HCT116 (cell line): ENCODE data around the gene TPRKB. TPM values are rescaled to one million over a fixed set of nuclear protein-coding genes. Genes with fewer than 3 reads are reported as not detected.

Experiments used
- ATAC-seq: fragments of 200-7000 bp; cut with Tn5 transposase; 2 replicates; pipeline ENCODE4 v1.9.1; 2020; ENCODE audit warnings: mild to moderate bottlenecking, moderate library complexity
- BruUV-seq: library from RNA; stranded (reverse); fragments of 400-500 nt; replicated peaks from 2 replicates; lab custom pipeline; 2021; lab: Mats Ljungman, UMichigan
- CTCF ChIA-PET: fragments of 300-600 bp; sonication (Branson Sonifier 250); formaldehyde crosslinking; loops from one replicate; lab custom pipeline; 2021; ENCODE audit warnings: antibody characterized with exemption; lab: Charles Lee
- POLR2A ChIA-PET: fragments of 300-600, 350-600 bp; sonication (Branson Sonifier 250); formaldehyde crosslinking; loops from one replicate; lab custom pipeline; 2021; ENCODE audit warnings: antibody characterized with exemption; lab: Charles Lee
- RAD21 ChIA-PET, 2 experiments: fragments of 300-600 bp; sonication (Branson Sonifier 250); formaldehyde crosslinking; loops; one replicate each; lab custom pipeline; 2023; ENCODE audit warnings: low total read pairs in 2 of 2; ENCODE audit not compliant: uncharacterized antibody in 2 of 2, unreplicated experiment in 2 of 2, low non-redundant PET in 1 of 2; lab: Charles Lee
- DNase-seq: peaks from one replicate; pipeline ENCODE4 v3.0.0-alpha.2; 2010; ENCODE audit warnings: low read depth, low spot score
- H2AFZ ChIP-seq: fragments of 200-600 bp; shearing (Covaris generic), sonication (generic); 2 replicates; pipeline ENCODE4 v1.6.1; 2017; ENCODE audit warnings: low read depth, mixed run types, mixed read lengths, antibody characterized with exemption, low read length; ENCODE audit not compliant: poor library complexity, severe bottlenecking
- H3K27ac ChIP-seq: 2 replicates; pipeline ENCODE4 v1.5.1; 2012; ENCODE audit warnings: low read depth, low read length
- H3K27me3 ChIP-seq: fragments of 200-600 bp; sonication (generic); 2 replicates; pipeline ENCODE4 v1.6.1; 2016; ENCODE audit warnings: mixed run types, low read length, mixed read lengths; ENCODE audit not compliant: insufficient read depth
- H3K36me3 ChIP-seq, 2 experiments: fragments of 200-500 bp in 1 of 2; fragments of 200-600 bp in 1 of 2; sonication (Bioruptor generic) in 1 of 2; sonication (generic) in 1 of 2; 2 replicates each; pipeline versions ENCODE4 v1.5.1 to v1.6.1; 2014 to 2016; ENCODE audit warnings: low read length in 2 of 2, inconsistent platforms in 1 of 2, mixed read lengths in 1 of 2, mixed run types in 1 of 2; ENCODE audit not compliant: insufficient read depth in 2 of 2, control insufficient read depth in 1 of 2
- H3K4me1 ChIP-seq, 2 experiments: fragments of 200-600 bp in 1 of 2; sonication (generic) in 1 of 2; 2 replicates each; pipeline versions ENCODE4 v1.5.1 to v1.6.1; 2012 to 2017; ENCODE audit warnings: low read length in 2 of 2, inconsistent platforms in 1 of 2, mild to moderate bottlenecking in 1 of 2, mixed read lengths in 1 of 2, mixed run types in 1 of 2, moderate library complexity in 1 of 2; ENCODE audit not compliant: insufficient read depth in 2 of 2, control insufficient read depth in 1 of 2
- H3K4me2 ChIP-seq: fragments of 200-600 bp; sonication (generic); 2 replicates; pipeline ENCODE4 v1.6.1; 2017; ENCODE audit warnings: mixed run types, low read length, mixed read lengths
- H3K4me3 ChIP-seq, 2 experiments: fragments of 200-600 bp in 1 of 2; sonication (generic) in 1 of 2; replicated peaks in 1 of 2; 2 replicates each; pipeline ENCODE4 v1.5.1; 2011 to 2016; ENCODE audit warnings: low read length in 2 of 2, control low read depth in 1 of 2, low read depth in 1 of 2, mild to moderate bottlenecking in 1 of 2, mixed read lengths in 1 of 2, mixed run types in 1 of 2
- H3K79me2 ChIP-seq: fragments of 200-600 bp; sonication (generic); 2 replicates; pipeline ENCODE4 v1.6.1; 2017; ENCODE audit warnings: mild to moderate bottlenecking, mixed run types, low read length, moderate library complexity, mixed read lengths; ENCODE audit not compliant: insufficient read depth
- H3K9ac ChIP-seq: fragments of 200-600 bp; sonication (generic); 2 replicates; pipeline ENCODE4 v1.6.1; 2016; ENCODE audit warnings: low read length, mixed read lengths
- H3K9me2 ChIP-seq: fragments of 200-600 bp; sonication (generic), shearing (Covaris generic); 2 replicates; pipeline ENCODE4 v1.6.1; 2017; ENCODE audit warnings: mixed run types, mild to moderate bottlenecking, moderate library complexity; ENCODE audit not compliant: insufficient read depth
- H3K9me3 ChIP-seq, 2 experiments: fragments of 200-500 bp in 1 of 2; fragments of 200-600 bp in 1 of 2; sonication (Bioruptor generic) in 1 of 2; sonication (generic) in 1 of 2; 2 replicates each; pipeline ENCODE4 v1.6.1; 2014 to 2017; ENCODE audit warnings: low read length in 2 of 2, mixed read lengths in 2 of 2, inconsistent platforms in 1 of 2, low read depth in 1 of 2, mild to moderate bottlenecking in 1 of 2, mixed run types in 1 of 2, moderate library complexity in 1 of 2; ENCODE audit not compliant: control insufficient read depth in 1 of 2, insufficient read depth in 1 of 2
- H4K20me1 ChIP-seq: fragments of 200-600 bp; sonication (generic), shearing (Covaris generic); 2 replicates; pipeline ENCODE4 v1.6.1; 2017; ENCODE audit warnings: mixed run types, mild to moderate bottlenecking, moderate library complexity; ENCODE audit not compliant: insufficient read depth
- ATF3 ChIP-seq: IDR thresholded peaks from 2 replicates; pipeline ENCODE4 v1.6.1; 2012
- CBX3 ChIP-seq: IDR thresholded peaks from 2 replicates; pipeline ENCODE4 v1.6.1; 2012; ENCODE audit warnings: low read depth
- EGR1 ChIP-seq: IDR thresholded peaks from 2 replicates; pipeline ENCODE4 v1.6.1; 2012; ENCODE audit warnings: low read depth
- ELF1 ChIP-seq: IDR thresholded peaks from 2 replicates; pipeline ENCODE4 v1.6.1; 2012; ENCODE audit warnings: low read depth, borderline replicate concordance
- EZH2 ChIP-seq: fragments of 200-600 bp; sonication (generic); IDR thresholded peaks from 2 replicates; pipeline ENCODE4 v1.6.1; 2017; ENCODE audit warnings: antibody characterized with exemption, mixed run types
- MAX ChIP-seq: IDR thresholded peaks from 2 replicates; pipeline ENCODE4 v1.6.1; 2012
- POLR2A ChIP-seq: IDR thresholded peaks from 2 replicates; pipeline ENCODE4 v1.7.0; 2011; ENCODE audit warnings: borderline replicate concordance; ENCODE audit not compliant: insufficient read depth, insufficient read length; ENCODE audit errors: extremely low read depth
- RAD21 ChIP-seq: IDR thresholded peaks from 2 replicates; pipeline ENCODE4 v1.6.1; 2012; ENCODE audit warnings: low read depth, mild to moderate bottlenecking
- SP1 ChIP-seq: IDR thresholded peaks from 2 replicates; pipeline ENCODE4 v1.6.1; 2012; ENCODE audit warnings: low read depth
- SRF ChIP-seq: IDR thresholded peaks from 2 replicates; pipeline ENCODE4 v1.6.1; 2012; ENCODE audit warnings: low read depth
- TCF7L2 ChIP-seq: IDR thresholded peaks from 2 replicates; pipeline ENCODE4 v1.7.0; 2011; ENCODE audit warnings: borderline replicate concordance, inconsistent platforms; ENCODE audit not compliant: insufficient read depth, insufficient read length; ENCODE audit errors: extremely low read depth
- YY1 ChIP-seq: IDR thresholded peaks from 2 replicates; pipeline ENCODE4 v1.6.1; 2011; ENCODE audit warnings: low read length, low read depth, moderate library complexity, mild to moderate bottlenecking; ENCODE audit not compliant: insufficient replicate concordance; ENCODE audit errors: extremely low read depth
- ZFX ChIP-seq: fragments of 450-650 bp; IDR thresholded peaks from 2 replicates; pipeline ENCODE4 v1.6.1; 2017
- intact Hi-C: fragments of 100-400 bp; cut with micrococcal nuclease; formaldehyde crosslinking; loops from 2 replicates; pipeline ENCODE4 v1.10.0; 2022
- total RNA-seq: library from RNA; stranded (reverse); gene quantifications from one replicate; pipeline ENCODE4 v1.2.1, GENCODE V29; 2021; ENCODE audit not compliant: unreplicated experiment
- TF ChIP-seq, protein P1 (sequence below), 3 experiments: fragments of 200-600 bp in 1 of 3; sonication (generic) in 1 of 3; IDR thresholded peaks in 2 of 3; conservative IDR thresholded peaks in 1 of 3; 2 replicates each; pipeline ENCODE4 v1.5.1; 2012 to 2017; ENCODE audit warnings: low read depth in 2 of 3, low read length in 2 of 3, antibody characterized with exemption in 1 of 3, borderline replicate concordance in 1 of 3, control low read depth in 1 of 3, mild to moderate bottlenecking in 1 of 3, mixed read lengths in 1 of 3, mixed run types in 1 of 3, moderate library complexity in 1 of 3; ENCODE audit not compliant: insufficient read depth in 1 of 3
- TF ChIP-seq, protein P2 (sequence below): IDR thresholded peaks from 2 replicates; pipeline ENCODE4 v1.6.1; 2011; ENCODE audit warnings: mild to moderate bottlenecking, low read length, moderate library complexity; ENCODE audit not compliant: insufficient replicate concordance; ENCODE audit errors: extremely low read depth

The TPRKB gene
- total RNA-seq, 1 experiment from 2014 or later: 42.5 TPM

GRCh38 chr2:73685764-73686438 lies 51.2 kb downstream of the TPRKB start:
- Histone ChIP-seq H3K9me3 (no peaks in the 10 kb centered on the region), H3K27me3 (no peaks in the 10 kb centered on the region), H3K4me2 (no peak overlapping the region), H3K9me2 (no peaks in the 10 kb centered on the region)
- RAD21 ChIA-PET: no interaction called here
- CTCF ChIA-PET: no interaction called here
- POLR2A ChIA-PET: no interaction called here
- intact Hi-C loops: loop anchor here (5.0 kb wide), 1 partner anchor 466 kb away; no protein-coding TSS in a partner anchor
- no TSS peak for BruUV-seq
- ATAC-seq: no peak
- TF ChIP-seq, protein P1, sequence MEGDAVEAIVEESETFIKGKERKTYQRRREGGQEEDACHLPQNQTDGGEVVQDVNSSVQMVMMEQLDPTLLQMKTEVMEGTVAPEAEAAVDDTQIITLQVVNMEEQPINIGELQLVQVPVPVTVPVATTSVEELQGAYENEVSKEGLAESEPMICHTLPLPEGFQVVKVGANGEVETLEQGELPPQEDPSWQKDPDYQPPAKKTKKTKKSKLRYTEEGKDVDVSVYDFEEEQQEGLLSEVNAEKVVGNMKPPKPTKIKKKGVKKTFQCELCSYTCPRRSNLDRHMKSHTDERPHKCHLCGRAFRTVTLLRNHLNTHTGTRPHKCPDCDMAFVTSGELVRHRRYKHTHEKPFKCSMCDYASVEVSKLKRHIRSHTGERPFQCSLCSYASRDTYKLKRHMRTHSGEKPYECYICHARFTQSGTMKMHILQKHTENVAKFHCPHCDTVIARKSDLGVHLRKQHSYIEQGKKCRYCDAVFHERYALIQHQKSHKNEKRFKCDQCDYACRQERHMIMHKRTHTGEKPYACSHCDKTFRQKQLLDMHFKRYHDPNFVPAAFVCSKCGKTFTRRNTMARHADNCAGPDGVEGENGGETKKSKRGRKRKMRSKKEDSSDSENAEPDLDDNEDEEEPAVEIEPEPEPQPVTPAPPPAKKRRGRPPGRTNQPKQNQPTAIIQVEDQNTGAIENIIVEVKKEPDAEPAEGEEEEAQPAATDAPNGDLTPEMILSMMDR (IDR thresholded peaks at IDR 0.05 in 2 of 3, conservative IDR thresholded peaks at IDR 0.05 in 1 of 3; ENCODE audit: borderline replicate concordance in 1 of 3, insufficient read depth in 1 of 3, low read depth in 2 of 3, low read length in 2 of 3): no peak
- TF ChIP-seq ZFX: no peak
- TF ChIP-seq ATF3: no peak
- TF ChIP-seq CBX3: no peak
- TF ChIP-seq SRF: no peak
- TF ChIP-seq POLR2A: no peak
- no peak for TF ChIP-seq ELF1
- TF ChIP-seq TCF7L2: no peak
- no peak for TF ChIP-seq SP1
- TF ChIP-seq, protein P2, sequence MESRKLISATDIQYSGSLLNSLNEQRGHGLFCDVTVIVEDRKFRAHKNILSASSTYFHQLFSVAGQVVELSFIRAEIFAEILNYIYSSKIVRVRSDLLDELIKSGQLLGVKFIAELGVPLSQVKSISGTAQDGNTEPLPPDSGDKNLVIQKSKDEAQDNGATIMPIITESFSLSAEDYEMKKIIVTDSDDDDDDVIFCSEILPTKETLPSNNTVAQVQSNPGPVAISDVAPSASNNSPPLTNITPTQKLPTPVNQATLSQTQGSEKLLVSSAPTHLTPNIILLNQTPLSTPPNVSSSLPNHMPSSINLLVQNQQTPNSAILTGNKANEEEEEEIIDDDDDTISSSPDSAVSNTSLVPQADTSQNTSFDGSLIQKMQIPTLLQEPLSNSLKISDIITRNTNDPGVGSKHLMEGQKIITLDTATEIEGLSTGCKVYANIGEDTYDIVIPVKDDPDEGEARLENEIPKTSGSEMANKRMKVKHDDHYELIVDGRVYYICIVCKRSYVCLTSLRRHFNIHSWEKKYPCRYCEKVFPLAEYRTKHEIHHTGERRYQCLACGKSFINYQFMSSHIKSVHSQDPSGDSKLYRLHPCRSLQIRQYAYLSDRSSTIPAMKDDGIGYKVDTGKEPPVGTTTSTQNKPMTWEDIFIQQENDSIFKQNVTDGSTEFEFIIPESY: no peak
- TF ChIP-seq EZH2: no peak
- TF ChIP-seq MAX: no peak
- TF ChIP-seq EGR1: no peak
- no peak for TF ChIP-seq RAD21
- no peak for TF ChIP-seq YY1
- TF ChIP-seq, all 23 proteins: peak for 0
- H2AFZ ChIP-seq: no peak overlapping the region
- no peaks in the 10 kb centered on the region for H3K79me2 ChIP-seq
- no peaks in the 10 kb centered on the region for H3K36me3 ChIP-seq
- no peaks in the 10 kb centered on the region for H3K4me1 ChIP-seq
- no peak overlapping the region for H3K9ac ChIP-seq
- DNase-seq: no peak
- no peaks in the 10 kb centered on the region for H4K20me1 ChIP-seq
- H3K4me3 ChIP-seq: no peak overlapping the region
- no peak overlapping the region for H3K27ac ChIP-seq
